Trophoblast cell (in vitro differentiated cells and primary cell): ENCODE data around the gene KLK4.

ENCODE experiments used
- DNase-seq, 2 donors: peaks; one replicate each; pipeline ENCODE4 v3.0.0-alpha.2; 2016
- H2AFZ ChIP-seq: 2 replicates; pipeline ENCODE4 v1.6.1; 2013; ENCODE audit warnings: low read length, moderate library complexity, mild to moderate bottlenecking; ENCODE audit not compliant: insufficient read depth, poor library complexity
- H2AK5ac ChIP-seq: 2 replicates; pipeline ENCODE4 v1.6.1; 2013; ENCODE audit warnings: mild to moderate bottlenecking, low read length
- H2BK120ac ChIP-seq: 2 replicates; pipeline ENCODE4 v1.6.1; 2013; ENCODE audit warnings: low read length, mild to moderate bottlenecking, moderate library complexity; ENCODE audit not compliant: insufficient read depth, poor library complexity
- H2BK12ac ChIP-seq: 2 replicates; pipeline ENCODE4 v1.6.1; 2013; ENCODE audit warnings: mild to moderate bottlenecking, low read length, moderate library complexity
- H2BK5ac ChIP-seq: 2 replicates; pipeline ENCODE4 v1.6.1; 2013; ENCODE audit warnings: low read length, low read depth, moderate library complexity, mild to moderate bottlenecking; ENCODE audit not compliant: poor library complexity
- H3K14ac ChIP-seq: 2 replicates; pipeline ENCODE4 v1.6.1; 2013; ENCODE audit warnings: mild to moderate bottlenecking, low read length
- H3K18ac ChIP-seq: 2 replicates; pipeline ENCODE4 v1.6.1; 2013; ENCODE audit warnings: mild to moderate bottlenecking, low read length
- H3K23ac ChIP-seq: 2 replicates; pipeline ENCODE4 v1.6.1; 2013; ENCODE audit warnings: low read length
- H3K27ac ChIP-seq: 2 replicates; pipeline ENCODE4 v1.5.1; 2013; ENCODE audit warnings: low read depth, mild to moderate bottlenecking, inconsistent platforms, low read length, moderate library complexity
- H3K27me3 ChIP-seq: 2 replicates; pipeline ENCODE4 v1.6.1; 2013; ENCODE audit warnings: inconsistent platforms, mild to moderate bottlenecking, low read length, moderate library complexity; ENCODE audit not compliant: insufficient read depth
- H3K36me3 ChIP-seq, 2 experiments: 1 replicate in 1 of 2; 2 replicates in 1 of 2; pipeline ENCODE4 v1.6.1; 2013; ENCODE audit warnings: low read length in 2 of 2, mild to moderate bottlenecking in 2 of 2, moderate library complexity in 1 of 2; ENCODE audit not compliant: insufficient read depth in 2 of 2, control insufficient read depth in 1 of 2
- H3K4ac ChIP-seq: 2 replicates; pipeline ENCODE4 v1.6.1; 2013; ENCODE audit warnings: low read depth, mild to moderate bottlenecking, low read length, moderate library complexity
- H3K4me1 ChIP-seq, 2 experiments: 1 replicate in 1 of 2; 2 replicates in 1 of 2; pipeline ENCODE4 v1.6.1; 2013; ENCODE audit warnings: low read length in 2 of 2, mild to moderate bottlenecking in 2 of 2, moderate library complexity in 1 of 2; ENCODE audit not compliant: insufficient read depth in 2 of 2, control insufficient read depth in 1 of 2
- H3K4me2 ChIP-seq: 2 replicates; pipeline ENCODE4 v1.6.1; 2013; ENCODE audit warnings: inconsistent platforms, mild to moderate bottlenecking, low read length, moderate library complexity
- H3K4me3 ChIP-seq: 2 replicates; pipeline ENCODE4 v1.5.1; 2013; ENCODE audit warnings: mild to moderate bottlenecking, low read depth, low read length, inconsistent platforms
- H3K79me1 ChIP-seq: one replicate; pipeline ENCODE4 v1.6.1; 2013; ENCODE audit warnings: low read length
- H3K79me2 ChIP-seq: 2 replicates; pipeline ENCODE4 v1.6.1; 2013; ENCODE audit warnings: low read length, mild to moderate bottlenecking; ENCODE audit not compliant: control insufficient read depth, insufficient read depth, poor library complexity
- H3K9ac ChIP-seq: 2 replicates; pipeline ENCODE4 v1.6.1; 2013; ENCODE audit warnings: mild to moderate bottlenecking, low read length
- H3K9me3 ChIP-seq: 2 replicates; pipeline ENCODE4 v1.6.1; 2013; ENCODE audit warnings: low read depth, mild to moderate bottlenecking, control low read depth, inconsistent platforms, low read length; ENCODE audit not compliant: insufficient read depth
- H4K12ac ChIP-seq: 2 replicates; pipeline ENCODE4 v1.6.1; 2013; ENCODE audit warnings: low read depth, mild to moderate bottlenecking, low read length, moderate library complexity
- H4K8ac ChIP-seq: 2 replicates; pipeline ENCODE4 v1.6.1; 2013; ENCODE audit warnings: low read depth, mild to moderate bottlenecking, low read length, moderate library complexity
- H4K91ac ChIP-seq: one replicate; pipeline ENCODE4 v1.6.1; 2013; ENCODE audit warnings: low read depth, mild to moderate bottlenecking, low read length, moderate library complexity
- WGBS: extraction: QIAGEN DNeasy Blood & Tissue Kit; methylation state at CpG from one replicate; pipeline ENCODE4 v1.1.7; 2013; ENCODE audit warnings: missing lambda C conversion rate; ENCODE audit not compliant: insufficient read length, insufficient coverage; ENCODE audit errors: extremely low coverage; 5-methylcytosine and 5-hydroxymethylcytosine counted together

Gene KLK4

DNA sequence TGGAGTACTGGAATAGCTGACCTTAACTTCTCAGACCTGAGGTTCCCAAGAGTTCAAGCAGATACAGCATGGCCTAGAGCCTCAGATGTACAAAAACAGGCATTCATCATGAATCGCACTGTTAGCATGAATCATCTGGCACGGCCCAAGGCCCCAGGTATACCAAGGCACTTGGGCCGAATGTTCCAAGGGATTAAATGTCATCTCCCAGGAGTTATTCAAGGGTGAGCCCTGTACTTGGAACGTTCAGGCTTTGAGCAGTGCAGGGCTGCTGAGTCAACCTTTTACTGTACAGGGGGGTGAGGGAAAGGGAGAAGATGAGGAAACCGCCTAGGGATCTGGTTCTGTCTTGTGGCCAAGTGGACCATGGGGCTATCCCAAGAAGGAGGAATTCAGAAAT lies 50.2 kb downstream of the KLK4 start:
- H3K36me3 ChIP-seq, result no peaks in the 10 kb centered on the region
- H3K4me3 ChIP-seq, result no peak overlapping the region
- no peak overlapping the region for H3K14ac ChIP-seq
- H4K91ac ChIP-seq, result no peak overlapping the region
- H3K27ac ChIP-seq, result no peak overlapping the region
- H2AFZ ChIP-seq, result no peak overlapping the region
- no peak overlapping the region for H3K23ac ChIP-seq
- H4K8ac ChIP-seq, result no peak overlapping the region
- no peak for DNase-seq
- H3K4me1 ChIP-seq, result no peaks in the 10 kb centered on the region
- no peaks in the 10 kb centered on the region for H3K79me1 ChIP-seq
- no CpG with 5 or more reads among the region's 5 CpGs for WGBS
- no peak overlapping the region for H3K4me2 ChIP-seq
- no peak overlapping the region for H2BK5ac ChIP-seq
- H3K79me2 ChIP-seq, result no peaks in the 10 kb centered on the region
- peaks cover 9% of the 10 kb centered on the region for H3K9me3 ChIP-seq
- no peak overlapping the region for H3K18ac ChIP-seq
- H2BK120ac ChIP-seq, result no peak overlapping the region
- no peak overlapping the region for H2AK5ac ChIP-seq
- no peak overlapping the region for H2BK12ac ChIP-seq
- H3K9ac ChIP-seq, result no peak overlapping the region
- H3K27me3 ChIP-seq, result no peaks in the 10 kb centered on the region
- no peak overlapping the region for H4K12ac ChIP-seq
- no peak overlapping the region for H3K4ac ChIP-seq

GRCh38 chr19:50859849-50860248 lies 51.3 kb downstream of the KLK4 start:
- H2AFZ ChIP-seq, result no peak overlapping the region
- H3K27ac ChIP-seq, result no peak overlapping the region
- no peak overlapping the region for H2BK5ac ChIP-seq
- no peak overlapping the region for H3K4ac ChIP-seq
- H2BK12ac ChIP-seq, result no peak overlapping the region
- H3K18ac ChIP-seq, result no peak overlapping the region
- peaks cover 9% of the 10 kb centered on the region for H3K9me3 ChIP-seq
- H4K12ac ChIP-seq, result no peak overlapping the region
- H3K4me2 ChIP-seq, result no peak overlapping the region
- no peaks in the 10 kb centered on the region for H3K79me1 ChIP-seq
- H3K23ac ChIP-seq, result no peak overlapping the region
- no peaks in the 10 kb centered on the region for H3K79me2 ChIP-seq
- H3K4me1 ChIP-seq, result no peaks in the 10 kb centered on the region
- H3K4me3 ChIP-seq, result no peak overlapping the region
- H4K91ac ChIP-seq, result no peak overlapping the region
- no CpG with 5 or more reads among the region's 4 CpGs for WGBS
- H3K14ac ChIP-seq, result no peak overlapping the region
- DNase-seq, result no peak
- H3K9ac ChIP-seq, result no peak overlapping the region
- H2BK120ac ChIP-seq, result no peak overlapping the region
- H4K8ac ChIP-seq, result no peak overlapping the region
- H2AK5ac ChIP-seq, result no peak overlapping the region
- H3K27me3 ChIP-seq, result no peaks in the 10 kb centered on the region
- H3K36me3 ChIP-seq, result no peaks in the 10 kb centered on the region

- DNase-seq, result no peak
- Histone ChIP-seq H3K9ac (no peak overlapping the region), H4K12ac (no peak overlapping the region), H3K27me3 (no peaks in the 10 kb centered on the region), H2AFZ (no peak overlapping the region), H3K4ac (no peak overlapping the region), H4K8ac (no peak overlapping the region), H2BK5ac (no peak overlapping the region), H3K36me3 (no peaks in the 10 kb centered on the region), H3K18ac (no peak overlapping the region), H2AK5ac (no peak overlapping the region), H2BK12ac (no peak overlapping the region), H3K4me3 (peak overlapping the region; percentile 3), H4K91ac (no peak overlapping the region), H3K14ac (no peak overlapping the region), H3K23ac (no peak overlapping the region), H2BK120ac (no peak overlapping the region), H3K27ac (no peak overlapping the region), H3K79me1 (no peaks in the 10 kb centered on the region), H3K79me2 (no peaks in the 10 kb centered on the region), H3K9me3 (peaks cover 9% of the 10 kb centered on the region), H3K4me1 (no peaks in the 10 kb centered on the region), H3K4me2 (no peak overlapping the region)
- WGBS, result no CpG with 5 or more reads among the region's 7 CpGs
These were observed 52.3 kb downstream of the KLK4 start for GRCh38 chr19:50858886-50859285.

- H2AK5ac ChIP-seq, result no peak overlapping the region
- H2BK12ac ChIP-seq, result no peak overlapping the region
- WGBS, result no CpG with 5 or more reads among the region's 6 CpGs
- peaks cover 9% of the 10 kb centered on the region for H3K9me3 ChIP-seq
- no peak overlapping the region for H4K12ac ChIP-seq
- H3K4me1 ChIP-seq, result no peaks in the 10 kb centered on the region
- H3K4me3 ChIP-seq, result no peak overlapping the region
- no peak overlapping the region for H3K4ac ChIP-seq
- H3K14ac ChIP-seq, result no peak overlapping the region
- H3K4me2 ChIP-seq, result no peak overlapping the region
- DNase-seq, result no peak
- no peaks in the 10 kb centered on the region for H3K27me3 ChIP-seq
- H3K23ac ChIP-seq, result no peak overlapping the region
- H3K79me2 ChIP-seq, result no peaks in the 10 kb centered on the region
- H4K8ac ChIP-seq, result no peak overlapping the region
- no peak overlapping the region for H3K9ac ChIP-seq
- no peak overlapping the region for H4K91ac ChIP-seq
- no peak overlapping the region for H3K18ac ChIP-seq
- H2AFZ ChIP-seq, result no peak overlapping the region
- no peak overlapping the region for H2BK5ac ChIP-seq
- H2BK120ac ChIP-seq, result no peak overlapping the region
- H3K27ac ChIP-seq, result no peak overlapping the region
- no peaks in the 10 kb centered on the region for H3K36me3 ChIP-seq
- H3K79me1 ChIP-seq, result no peaks in the 10 kb centered on the region
These were observed 53.8 kb downstream of the KLK4 start for GRCh38 chr19:50857366-50857765.
